GM18505 (cell line): Measurements from ENCODE around the gene C19orf73.

Experiments
- ATAC-seq: cut with Tn5 transposase; IDR thresholded peaks from one replicate; pipeline ENCODE4 v1.9.1; 2021; ENCODE audit not compliant: unreplicated experiment
- POLR2A ChIP-seq: IDR thresholded peaks from 4 replicates; pipeline ENCODE4 v1.6.1; 2011; ENCODE audit warnings: borderline replicate concordance; ENCODE audit not compliant: insufficient read depth, insufficient read length; ENCODE audit errors: extremely low read depth

The C19orf73 gene, protein sequence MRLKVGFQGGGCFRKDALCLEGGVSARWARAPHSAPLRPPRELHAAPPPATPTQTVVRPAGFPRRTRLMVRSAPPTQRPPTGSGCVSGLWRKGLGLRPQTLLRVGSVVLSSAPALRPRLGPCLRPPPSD

DNA sequence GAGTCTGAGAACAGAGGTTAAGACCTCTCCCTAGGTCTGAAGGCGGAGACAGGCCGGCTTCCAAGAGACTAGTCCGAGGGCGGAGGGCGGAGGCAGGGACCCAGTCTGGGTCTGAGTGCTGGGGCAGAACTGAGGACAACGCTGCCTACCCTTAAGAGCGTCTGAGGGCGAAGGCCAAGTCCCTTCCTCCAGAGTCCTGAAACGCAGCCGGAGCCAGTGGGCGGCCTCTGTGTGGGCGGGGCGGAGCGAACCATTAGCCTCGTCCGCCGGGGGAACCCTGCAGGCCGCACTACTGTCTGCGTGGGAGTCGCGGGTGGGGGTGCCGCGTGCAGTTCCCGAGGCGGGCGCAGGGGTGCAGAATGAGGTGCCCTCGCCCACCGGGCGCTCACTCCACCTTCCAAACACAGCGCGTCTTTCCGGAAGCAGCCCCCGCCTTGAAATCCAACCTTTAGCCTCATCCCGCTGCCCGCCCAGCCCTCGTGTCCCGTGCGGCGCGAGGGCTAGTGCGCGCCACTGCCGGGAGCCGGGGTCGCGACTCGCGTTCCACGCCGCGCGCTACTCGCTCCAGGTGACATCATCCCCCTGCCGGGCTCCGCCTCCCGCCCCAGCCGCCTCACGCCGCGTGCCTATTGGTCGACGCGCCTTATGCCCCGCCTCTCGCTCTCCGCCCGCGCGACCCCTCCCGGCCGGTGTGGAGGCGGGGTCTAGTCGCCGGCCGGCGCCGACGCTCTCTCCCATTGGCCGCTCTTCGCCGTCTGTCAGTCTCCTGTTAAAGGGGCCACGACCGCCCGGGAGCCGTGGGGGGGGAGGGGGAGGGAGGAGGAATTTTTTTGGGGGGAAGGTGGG is at the start of gene C19orf73:
Gene C19orf73 (minus strand): TSS at position 579 of the 846 bp plus-strand sequence. CDS start 121 bp downstream, at position 458.
- peak; percentile 62 for TF ChIP-seq POLR2A
- ATAC-seq, result peak; percentile 77

DNA sequence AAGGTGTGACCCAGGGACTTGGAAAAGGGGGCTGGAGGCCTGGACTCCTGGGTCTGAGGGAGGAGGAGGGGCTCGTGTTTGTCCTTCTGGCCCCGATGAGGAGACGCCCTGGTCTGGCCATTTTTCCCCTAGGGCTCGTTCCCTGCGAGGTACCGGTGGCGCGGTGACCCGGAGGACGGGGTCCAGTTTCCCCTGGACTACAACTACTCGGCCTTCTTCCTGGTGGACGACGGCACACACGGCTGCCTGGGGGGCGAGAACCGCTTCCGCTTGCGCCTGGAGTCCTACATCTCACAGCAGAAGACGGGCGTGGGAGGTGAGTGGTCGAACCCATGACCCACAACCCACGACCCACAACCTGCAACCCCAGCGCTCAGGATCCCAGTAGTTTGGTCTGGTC is 49.5 kb upstream of the C19orf73 start:
- no peak for TF ChIP-seq POLR2A
- no peak for ATAC-seq

DNA sequence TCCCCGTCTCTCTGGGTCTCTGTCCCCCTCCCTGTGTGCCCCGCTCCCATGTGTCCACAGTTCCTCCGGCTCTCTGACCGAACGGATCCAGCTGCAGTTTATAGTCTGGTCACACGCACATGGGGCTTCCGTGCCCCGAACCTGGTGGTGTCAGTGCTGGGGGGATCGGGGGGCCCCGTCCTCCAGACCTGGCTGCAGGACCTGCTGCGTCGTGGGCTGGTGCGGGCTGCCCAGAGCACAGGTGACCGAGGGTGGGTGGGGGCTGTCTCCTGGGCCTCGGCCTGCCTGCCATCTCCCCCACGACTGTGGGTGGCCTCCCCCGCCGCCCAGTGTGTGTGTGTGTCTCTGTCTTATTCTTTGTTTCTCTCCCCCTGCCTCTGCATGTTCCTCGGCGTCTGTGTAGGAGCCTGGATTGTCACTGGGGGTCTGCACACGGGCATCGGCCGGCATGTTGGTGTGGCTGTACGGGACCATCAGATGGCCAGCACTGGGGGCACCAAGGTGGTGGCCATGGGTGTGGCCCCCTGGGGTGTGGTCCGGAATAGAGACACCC is 49.0 kb upstream of the C19orf73 start:
- no peak for ATAC-seq
- TF ChIP-seq POLR2A, result no peak

DNA sequence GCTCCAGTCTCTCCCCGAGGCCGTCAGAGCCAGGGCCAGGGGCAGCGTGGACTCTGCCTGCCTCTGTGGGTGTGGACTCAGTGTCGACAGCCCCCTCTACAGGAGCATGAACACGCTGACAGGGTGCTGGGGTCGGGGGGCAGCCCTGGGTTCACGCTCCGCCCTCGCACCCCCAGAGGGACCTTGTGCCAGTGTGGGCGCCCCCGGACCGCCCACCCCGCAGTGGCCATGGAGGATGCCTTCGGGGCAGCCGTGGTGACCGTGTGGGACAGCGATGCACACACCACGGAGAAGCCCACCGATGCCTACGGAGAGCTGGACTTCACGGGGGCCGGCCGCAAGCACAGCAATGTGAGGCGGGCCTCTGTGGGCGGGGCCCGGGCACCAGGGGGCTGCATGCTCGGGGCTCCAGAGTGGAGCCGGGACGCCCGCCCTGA is 46.9 kb upstream of the C19orf73 start:
- ATAC-seq, result no peak
- no peak for TF ChIP-seq POLR2A

DNA sequence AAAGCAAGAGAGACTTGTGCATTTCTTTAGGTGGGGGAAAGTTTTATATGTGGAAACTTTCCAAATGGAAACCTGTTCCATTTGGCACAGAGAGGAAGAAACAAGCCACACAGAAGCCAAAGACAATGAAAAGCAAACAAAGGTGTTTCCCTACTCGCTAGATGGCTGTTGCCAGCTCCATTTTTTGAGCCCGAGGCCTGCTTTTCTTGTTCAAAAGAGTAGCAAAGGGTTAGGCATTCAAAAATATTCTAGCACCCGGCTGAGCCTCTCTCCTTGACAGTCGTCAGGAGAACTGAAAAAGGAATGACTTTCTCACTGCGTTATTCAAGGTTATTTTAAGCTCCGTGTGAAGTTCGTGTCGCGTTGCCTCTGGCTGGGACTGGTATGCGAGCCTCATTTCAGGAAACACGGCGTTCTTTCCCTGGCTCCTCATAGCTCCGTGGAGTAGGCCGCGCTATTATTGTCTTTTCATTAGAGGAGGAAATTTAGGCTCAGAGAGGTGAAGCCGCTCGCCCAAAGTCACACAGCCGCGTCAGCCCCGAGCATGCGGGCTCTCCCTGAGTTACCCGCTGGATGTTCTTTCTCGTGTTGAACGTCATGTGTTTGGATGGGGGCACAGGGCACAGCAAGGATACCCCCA is 46.3 kb upstream of the C19orf73 start:
- ATAC-seq, result no peak
- no peak for TF ChIP-seq POLR2A

DNA sequence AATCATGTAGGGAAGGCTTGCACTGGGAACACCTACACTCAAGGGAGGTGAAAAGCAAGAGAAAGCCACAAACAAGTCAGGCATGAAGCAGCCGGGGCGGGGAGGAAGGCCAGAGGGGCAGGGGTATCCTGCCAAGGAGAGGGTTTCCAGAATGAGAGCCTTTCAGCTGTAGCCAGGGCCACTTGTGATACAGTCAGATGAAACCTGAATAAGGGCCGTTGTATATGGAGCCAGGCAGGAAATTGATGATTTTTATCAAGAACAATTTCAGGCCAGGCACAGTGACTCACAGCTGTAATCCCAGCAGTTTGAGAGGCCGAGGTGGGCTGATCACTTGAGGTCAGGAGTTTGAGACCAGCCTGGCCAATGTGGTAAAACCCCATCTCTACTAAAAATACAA is 43.0 kb upstream of the C19orf73 start:
- ATAC-seq, result no peak
- TF ChIP-seq POLR2A, result no peak

DNA sequence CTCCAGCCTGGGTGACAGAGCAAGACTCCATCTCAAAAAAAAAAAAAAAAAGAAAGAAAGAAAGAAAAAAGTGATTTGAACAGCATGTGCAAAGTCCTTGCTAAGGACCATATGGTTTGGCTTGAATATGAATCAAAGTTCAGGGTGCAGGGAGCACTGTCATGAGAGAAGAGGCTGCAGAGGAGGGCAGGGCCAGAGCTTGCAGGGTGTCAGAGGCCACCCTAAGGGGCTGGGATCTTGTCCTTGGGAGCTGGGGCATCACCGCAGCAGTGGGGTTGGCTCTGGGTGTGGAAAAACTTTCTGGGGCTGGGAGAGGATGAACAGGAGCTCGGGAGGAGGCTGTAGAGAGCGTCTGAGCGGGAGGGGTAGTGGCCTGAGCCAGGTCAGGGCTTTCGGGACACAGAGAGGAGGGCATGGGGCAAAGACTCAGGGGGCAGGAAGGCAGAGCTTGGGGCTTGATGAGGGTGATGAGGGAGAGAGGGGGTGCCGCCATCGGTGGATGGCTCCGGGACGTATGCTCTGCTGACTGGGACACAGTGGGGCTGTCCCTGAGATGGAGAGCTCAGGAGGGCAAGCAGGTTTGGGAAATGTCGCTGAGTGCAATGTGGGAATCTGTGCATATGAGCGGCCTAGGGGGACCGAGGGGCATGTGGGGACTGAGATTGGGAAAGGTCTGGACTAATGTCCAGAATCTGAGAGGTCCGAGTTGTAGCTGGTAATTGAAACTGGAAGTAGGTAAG is 41.7 kb upstream of the C19orf73 start:
- ATAC-seq, result no peak
- TF ChIP-seq POLR2A, result no peak

DNA sequence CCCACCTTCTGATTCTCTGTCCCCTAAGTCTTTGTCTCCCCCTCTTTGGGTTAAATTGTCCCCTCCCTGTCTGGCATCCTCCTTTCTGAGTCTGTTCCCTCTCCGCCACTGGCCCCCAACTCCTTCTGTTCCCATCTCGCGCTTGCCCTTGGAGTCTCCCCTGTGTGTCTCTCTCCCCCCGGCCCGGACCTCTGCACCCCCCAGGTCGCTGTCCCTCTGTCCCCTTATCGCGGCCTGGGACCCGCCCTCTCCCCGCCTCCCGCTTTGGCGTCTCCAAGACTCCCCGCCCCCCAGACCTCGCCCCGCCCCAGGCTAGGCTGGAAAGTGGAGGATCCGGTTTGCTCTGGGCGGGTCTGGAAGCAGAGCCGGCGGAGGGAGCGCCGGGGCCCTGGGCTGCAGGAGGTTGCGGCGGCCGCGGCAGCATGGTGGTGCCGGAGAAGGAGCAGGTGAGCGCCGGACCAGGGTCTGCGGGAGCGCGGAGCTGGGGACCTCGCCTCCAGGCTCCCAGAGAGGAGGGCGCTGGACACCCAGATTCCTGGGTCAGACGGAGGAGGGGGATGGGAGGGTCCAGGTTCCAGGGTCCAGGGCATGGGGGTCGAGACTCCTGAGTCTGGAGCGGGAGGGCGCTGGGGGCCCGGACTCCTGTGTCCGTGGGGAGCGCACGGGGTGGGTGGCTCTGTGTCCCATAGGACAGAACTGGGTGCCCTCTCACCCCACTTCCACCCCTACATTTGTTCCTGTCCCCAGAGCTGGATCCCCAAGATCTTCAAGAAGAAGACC is 38.7 kb upstream of the C19orf73 start, which contains the start of gene TRPM4:
Gene TRPM4 (plus strand): TSS at position 348 of the 780 bp plus-strand sequence. CDS start 75 bp downstream, at position 423.
- ATAC-seq, result no peak
- no peak for TF ChIP-seq POLR2A

DNA sequence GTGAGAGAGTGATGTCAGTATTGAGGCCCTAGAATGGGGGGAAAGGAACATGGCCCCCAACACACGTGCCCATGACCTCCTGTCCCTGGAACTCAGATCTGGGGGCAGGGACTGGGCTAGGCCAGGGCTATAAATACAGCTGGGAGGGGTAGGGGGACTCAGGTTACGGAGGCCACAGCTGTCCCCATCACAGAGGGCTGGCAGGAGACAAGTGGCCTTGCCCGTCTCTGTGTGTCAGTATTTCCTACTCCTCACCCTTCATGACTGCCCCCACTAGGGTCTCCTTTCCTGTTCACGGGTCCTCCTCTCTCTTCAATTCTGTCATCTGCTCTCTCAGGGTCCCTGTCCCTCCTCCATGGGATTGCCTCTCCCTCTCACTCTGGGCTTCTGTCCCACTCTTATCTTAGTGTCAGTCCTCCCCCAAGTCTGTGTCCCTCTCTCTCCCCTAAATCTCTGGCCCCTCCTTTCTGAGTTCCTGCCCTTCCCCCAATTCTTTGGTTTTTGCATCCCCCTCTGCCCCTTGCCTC is 36.9 kb upstream of the C19orf73 start:
- no peak for TF ChIP-seq POLR2A
- no peak for ATAC-seq

DNA sequence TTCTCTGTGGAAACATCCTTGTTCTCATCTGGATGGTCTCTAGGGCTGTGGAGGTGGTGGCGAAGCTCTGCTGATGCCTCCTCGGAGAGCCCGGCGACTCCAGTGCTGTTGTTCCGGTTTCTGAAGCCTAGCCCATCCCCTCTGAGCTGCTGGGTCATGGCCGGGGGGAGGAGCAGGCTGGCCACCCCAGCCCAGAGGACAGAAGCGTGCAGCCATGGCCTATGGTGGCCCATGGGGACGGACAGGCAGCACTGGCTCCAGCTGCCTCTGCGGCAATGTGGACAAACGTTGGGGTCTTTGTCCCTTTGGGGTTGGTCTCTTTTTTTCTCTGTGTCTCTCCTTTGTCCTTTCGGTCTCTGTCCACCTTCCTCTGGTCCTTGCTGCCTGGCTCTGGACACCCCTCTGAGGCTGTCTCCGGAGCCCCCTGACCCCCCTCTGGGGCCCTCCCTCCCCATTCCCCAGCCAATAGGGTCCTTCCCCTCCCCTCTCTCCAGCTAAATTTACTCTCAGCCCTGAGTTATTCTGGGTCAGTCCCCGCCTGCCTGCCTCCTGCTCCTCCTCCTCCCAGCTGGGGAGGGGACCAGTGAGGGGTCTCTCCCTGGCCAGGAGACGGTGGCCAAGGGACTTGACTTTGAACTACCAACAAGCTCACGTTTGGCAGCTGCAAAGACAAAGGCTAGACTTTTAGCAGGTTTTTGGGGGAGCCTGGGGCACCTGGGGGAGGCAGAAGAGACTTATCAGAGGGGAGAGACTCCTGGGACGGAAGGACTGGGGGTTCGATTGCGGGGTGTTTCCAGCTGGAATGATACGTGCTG is 36.3 kb upstream of the C19orf73 start, which contains the start of gene HRC:
Gene HRC (minus strand): TSS at position 392 of the 815 bp plus-strand sequence. CDS start 159 bp downstream, at position 233.
- TF ChIP-seq POLR2A, result no peak
- no peak for ATAC-seq

DNA sequence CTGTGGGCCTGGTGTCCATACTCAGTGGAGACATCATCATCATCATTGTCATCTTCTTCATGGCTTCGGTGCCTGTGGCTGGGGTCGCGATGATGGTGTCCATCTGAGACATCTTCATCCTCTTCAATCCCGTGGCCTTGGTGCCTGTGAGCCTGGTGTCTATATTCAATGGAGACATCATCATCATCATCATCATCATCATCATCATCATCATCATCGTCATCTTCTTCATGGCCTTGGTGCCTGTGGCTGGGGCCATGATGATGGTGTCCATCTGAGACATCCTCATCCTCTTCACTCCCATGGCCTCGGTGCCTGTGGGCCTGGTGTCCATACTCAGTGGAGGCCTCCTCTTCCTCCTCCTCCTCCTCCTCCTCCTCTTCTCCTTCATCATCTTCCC is 35.3 kb upstream of the C19orf73 start:
- no peak for TF ChIP-seq POLR2A
- ATAC-seq, result no peak

DNA sequence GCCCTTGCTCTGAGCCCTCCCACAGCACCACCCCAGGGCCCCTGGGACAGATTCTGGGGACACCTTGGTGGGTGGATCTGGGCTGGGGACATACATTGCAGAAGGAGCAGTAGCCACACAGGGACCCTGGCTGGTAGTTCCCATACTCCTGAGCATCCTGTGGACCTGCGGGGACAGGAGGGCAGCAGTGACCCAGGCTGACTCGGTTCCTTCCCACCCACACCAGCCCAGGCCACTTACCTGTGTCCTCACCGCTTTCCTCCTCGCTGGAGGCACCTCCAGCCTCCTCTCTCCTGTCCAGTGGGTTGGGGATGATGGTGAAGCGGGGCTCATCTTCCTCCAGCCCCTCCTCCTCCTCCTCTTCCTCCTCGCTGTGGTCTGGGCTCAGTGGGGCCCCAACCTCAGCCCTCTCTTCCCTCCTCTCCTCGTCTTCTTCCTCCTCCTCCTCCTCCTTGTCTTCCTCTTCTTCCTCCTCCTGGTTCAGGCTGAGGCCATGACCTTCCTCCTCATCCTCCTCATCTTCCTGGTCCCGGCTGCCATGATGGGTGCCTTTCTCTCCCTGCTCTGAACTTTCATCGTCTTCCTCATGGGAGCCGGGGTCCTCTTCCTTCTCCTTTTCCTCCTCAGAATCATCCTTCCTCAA is 34.3 kb upstream of the C19orf73 start:
- ATAC-seq, result no peak
- TF ChIP-seq POLR2A, result no peak
